ENCODE measurements around the gene ARHGAP31.
"Not testable (repeated sequence)": the region's sequence is repeated elsewhere in the genome, so short reads cannot be mapped to it uniquely, and the experiment has no call there.

Gene ARHGAP31

DNA sequence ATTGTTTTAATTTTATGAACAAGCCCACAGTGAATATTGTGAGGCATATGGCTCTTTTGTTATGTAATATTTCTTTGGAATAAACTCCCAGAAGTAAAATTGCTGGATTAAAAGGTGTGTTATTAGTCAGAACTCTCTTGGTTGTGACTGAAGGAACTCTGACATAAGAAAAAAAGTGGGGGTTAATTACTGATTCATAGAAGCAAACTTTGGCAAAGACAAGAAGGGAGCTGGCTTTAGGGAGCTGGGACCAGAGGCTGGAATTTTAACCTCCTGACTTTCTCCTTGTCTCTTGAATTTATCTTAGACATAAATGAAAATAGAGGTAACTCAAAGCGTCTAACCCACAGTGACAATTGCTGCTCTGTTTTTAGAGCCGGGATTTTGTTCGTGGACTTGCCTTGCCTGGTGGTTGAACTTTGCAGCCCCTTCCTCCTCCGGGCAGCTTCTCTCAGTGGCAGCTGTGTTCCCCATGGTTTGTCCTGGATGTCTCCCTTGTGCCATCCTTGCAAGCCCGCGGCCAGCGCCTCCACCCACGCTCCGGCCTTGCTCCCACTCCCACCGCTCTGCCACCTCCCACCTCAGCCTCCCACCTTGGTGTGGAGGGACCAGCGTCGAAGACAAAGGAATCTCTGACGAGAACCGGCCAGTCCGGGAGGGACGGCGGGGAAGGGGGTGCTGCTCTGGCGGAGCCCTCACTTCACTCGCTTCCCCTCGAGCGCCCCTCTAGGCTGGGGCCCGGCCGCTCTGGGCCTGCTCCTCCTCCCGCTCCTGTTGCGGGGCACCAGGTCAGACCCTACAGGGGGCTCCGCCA is 28.0 kb downstream of the ARHGAP31 start:
- DNase-seq (ENCODE audit: low spot score): no peak

DNA sequence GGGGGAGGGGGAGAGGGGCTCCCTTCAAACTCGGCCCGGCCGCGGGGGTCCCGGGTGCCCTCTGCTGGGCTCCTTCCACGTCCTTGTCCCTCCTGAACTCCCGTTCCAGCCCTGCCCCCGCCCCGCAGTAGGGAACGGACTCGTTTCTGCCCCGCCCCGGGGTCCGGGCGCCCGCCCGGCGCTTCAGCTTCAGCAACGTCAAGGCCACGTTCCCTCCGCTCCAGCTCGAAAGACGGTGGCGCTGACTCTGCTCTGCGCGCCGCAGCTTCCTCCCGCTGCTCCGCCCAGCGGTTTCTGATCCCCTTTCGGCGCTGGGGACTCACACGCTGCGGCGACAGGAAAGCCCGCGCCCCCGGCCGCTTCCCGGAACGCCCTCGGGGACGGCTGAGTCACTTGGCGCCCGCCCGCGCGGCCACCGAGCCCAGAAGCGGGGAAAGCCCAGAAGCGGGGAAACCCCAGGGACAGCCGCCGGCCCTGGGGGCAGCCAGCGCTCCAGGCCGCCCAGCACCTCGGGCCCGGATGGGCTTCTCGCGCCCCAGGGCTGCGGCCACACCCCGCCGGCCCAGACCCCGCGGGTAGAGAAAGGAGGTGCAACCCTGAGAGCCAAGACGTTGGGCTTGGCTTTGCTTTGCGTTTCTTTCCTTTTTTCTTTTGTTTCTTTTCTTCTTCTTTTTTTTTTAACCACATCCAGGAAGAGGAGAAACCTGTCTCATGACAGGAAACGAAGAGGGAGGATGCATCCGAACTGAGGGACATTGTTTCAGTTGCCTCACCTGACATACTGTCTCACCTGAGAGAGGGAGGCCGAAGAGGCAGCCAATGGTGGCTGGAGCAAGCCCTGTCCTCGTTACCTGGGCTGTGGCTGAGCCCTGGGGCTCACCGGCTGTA is 28.9 kb downstream of the ARHGAP31 start:
- DNase-seq (ENCODE audit: low spot score): peak; percentile 90

DNA sequence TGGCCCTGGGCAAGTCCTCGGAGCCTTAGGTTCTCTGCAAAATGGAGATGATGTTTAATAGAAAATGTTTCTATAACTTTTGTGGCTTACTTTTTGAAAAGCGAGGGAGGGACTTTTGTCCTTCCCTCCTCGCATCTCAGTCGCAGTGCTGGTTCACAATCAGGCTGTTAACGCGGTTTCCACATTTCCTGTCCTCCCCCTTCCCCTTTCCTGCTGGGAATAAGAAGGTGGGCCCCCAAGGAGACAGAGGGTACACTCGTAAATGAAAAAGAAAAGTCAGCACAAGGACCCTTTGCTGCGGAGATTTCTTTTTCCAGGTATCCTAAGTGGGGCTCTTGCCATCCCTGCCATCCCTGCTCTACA is 29.5 kb downstream of the ARHGAP31 start:
- no peak for DNase-seq (ENCODE audit: low spot score)

DNA sequence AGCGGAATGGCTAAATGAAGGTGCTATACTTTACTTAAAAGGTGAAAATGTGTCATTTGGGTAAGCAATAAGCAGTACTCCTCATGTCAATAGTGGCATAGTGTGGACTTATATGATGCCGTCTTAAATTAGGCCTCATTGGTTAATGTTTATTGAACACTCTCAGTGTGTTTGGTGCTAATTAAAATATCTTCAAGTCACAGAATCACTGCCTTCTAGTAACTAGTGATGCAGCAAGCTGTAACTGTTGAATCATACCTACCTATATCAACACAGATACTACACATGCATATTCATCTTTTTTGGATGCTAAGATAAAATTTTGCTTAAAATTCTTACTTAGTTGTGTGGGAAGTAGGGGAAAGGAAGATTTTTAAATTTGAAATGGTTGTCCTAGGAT is 30.7 kb downstream of the ARHGAP31 start:
- DNase-seq (ENCODE audit: low spot score): no peak

DNA sequence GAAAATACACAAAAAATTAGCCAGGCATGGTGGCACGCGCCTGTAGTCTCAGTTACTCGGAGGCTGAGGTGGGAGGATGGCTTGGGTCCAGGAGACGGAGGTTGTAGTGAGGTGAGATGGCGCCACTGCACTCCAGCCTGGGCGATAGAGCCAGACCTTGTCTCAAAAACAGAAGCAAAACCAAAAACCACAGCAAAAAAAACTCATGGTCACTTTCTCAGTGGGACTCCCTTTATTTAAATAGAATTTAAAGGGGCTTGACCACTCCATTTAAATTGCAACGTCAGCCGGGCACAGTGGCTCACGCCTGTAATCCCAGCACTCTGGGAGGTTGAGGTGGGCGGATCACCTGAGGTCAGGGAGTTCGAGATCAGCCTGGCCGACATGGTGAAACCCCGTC is 32.8 kb downstream of the ARHGAP31 start:
- DNase-seq (ENCODE audit: low spot score): no peak

DNA sequence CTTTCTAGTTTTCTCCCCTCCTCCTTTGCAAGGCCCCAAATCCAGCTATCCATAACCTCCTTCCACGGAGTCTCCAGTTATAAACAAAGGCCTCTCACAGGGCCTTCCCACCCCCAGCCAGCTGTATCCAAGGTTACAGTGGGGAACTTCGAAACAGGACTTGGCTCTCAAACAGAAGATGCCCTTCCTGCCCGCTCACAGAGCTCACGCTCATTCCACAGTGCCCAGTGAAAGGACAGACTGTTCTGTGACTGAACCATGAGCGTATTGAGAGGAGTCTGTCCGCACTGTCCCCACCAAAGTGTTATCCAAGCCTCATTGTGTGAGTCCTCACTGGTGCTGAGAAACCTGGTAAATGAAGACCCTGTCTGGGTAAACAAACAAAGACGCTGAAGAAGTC is 35.4 kb downstream of the ARHGAP31 start:
- DNase-seq (ENCODE audit: low spot score): no peak

DNA sequence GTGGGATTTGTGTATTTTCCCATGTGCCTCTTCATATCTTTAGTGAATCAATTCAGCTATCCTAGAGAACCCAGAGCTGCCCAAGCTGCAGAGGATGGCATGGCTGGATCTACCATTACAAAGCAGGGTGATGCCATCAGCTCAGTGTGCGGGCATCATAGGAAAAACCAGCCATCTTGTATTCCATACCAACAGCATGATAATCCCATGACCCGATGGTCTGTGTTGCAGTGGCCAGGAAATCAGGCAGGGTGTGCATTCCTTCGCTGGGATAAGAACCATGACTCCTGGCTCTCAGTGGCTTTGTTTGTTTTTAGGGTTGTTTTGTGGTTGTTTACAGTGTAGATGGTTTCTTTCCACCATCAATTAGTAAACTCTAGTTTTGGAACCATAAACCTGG is 36.0 kb downstream of the ARHGAP31 start:
- no peak for DNase-seq (ENCODE audit: low spot score)

DNA sequence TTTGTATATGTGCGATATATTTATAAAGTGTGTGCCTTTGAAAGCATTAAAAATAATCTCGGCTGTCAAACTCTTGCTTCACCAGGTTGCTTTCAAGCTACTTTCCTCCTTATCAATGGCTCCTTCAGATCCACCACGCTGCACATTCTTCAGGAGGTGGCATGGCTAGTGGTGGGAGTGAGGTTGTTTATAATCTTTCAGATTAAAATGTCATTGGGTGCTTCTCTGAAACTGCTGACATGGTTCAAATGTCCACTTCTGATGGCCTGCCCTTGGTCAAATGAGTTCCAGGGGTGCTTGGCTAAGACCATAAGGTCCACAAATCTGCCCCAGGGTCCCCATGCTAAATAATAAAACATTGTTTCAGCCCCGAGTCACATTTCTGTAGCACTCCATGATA is 36.7 kb downstream of the ARHGAP31 start:
- no peak for DNase-seq (ENCODE audit: low spot score)

DNA sequence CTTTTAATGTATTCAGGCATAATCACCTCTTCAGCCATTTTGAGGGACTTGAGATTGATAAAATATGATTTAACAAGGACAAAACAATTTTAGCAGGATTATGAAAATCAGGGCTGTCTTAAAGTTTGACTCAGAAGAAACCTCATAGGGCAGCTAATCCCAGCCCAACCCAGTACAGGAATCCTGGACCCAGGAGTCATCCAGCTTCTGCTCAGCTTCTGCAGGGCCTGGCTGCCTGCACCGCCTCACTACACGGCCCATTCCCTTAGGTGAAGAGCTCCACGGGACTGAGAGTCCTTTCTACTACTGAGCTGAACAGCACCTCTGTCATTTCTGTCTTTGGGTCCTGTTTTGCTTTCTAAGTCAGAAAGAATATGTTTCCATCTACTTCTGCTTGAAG is 37.5 kb downstream of the ARHGAP31 start:
- no peak for DNase-seq (ENCODE audit: low spot score)

DNA sequence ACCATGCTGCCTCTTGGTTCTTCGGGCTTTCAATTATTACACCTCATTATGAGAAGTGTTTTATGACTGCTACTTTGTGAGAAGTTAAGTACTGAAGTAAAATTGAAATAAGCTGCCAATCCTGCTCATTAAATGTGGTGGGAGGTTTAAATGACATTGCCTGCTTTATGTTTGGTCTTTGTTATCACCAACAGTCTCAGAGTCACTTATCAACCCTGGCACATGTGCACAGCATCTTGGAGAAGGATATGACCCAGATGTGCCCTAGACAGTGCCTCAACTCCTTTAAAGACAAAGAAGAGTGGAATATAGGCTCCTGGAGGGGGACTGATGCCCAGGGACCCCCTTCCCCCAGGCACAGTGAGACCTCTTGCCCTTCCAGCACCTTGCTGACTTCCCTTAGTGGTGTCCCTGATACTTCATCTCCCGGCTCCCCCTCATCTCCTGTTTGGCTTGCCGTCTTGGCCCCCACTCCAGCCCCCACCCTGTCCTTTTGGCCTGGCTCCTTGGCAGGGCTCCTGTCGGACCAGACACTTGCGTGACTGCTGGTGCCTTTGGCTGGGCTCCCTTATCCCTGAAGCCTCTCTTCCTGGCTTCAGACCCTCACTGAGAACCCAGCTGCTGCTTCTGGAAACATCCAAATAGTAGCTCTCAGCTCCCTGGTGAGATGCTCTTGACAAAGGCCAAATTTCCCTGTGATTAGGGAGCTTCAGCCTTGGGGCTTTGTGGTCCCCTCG is 39.8 kb downstream of the ARHGAP31 start:
- no peak for DNase-seq (ENCODE audit: low spot score)

DNA sequence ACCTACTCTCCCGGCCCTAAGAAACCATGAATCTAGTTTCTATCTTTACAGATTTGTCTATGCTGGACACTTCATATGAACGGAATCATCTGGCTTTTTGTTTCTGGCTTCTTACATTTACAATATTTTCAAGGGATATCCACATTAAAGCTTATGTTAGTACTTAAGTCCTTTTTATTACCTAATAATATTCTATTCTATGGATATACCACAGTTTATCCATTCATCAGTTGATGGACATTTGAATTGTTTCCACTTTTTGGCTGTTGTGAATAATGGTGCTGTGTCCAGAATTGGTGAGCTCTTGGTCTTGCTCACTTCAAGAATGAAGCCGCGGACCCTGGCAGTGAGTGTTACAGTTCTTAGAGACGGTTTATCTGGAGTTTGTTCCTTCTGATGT is 42.6 kb downstream of the ARHGAP31 start:
- DNase-seq (ENCODE audit: low spot score): no peak

DNA sequence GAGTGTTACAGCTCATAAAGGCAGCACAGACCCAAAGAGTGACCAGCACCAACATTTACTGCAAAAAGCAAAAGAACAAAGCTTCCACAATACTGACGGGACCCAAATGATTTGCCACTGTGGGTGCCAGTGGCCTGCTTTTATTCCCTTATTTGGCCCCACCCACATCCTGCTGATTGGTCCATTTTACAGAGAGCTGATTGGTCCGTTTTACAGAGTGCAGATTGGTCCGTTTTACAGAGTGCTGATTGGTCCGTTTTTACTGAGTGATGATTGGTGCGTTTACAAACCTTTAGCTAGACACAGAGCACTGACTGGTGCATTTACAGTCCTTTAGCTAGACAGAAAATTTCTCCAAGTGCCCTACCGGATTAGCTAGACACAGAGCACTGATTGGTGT is 43.2 kb downstream of the ARHGAP31 start:
- DNase-seq (ENCODE audit: low spot score): not testable (repeated sequence)

DNA sequence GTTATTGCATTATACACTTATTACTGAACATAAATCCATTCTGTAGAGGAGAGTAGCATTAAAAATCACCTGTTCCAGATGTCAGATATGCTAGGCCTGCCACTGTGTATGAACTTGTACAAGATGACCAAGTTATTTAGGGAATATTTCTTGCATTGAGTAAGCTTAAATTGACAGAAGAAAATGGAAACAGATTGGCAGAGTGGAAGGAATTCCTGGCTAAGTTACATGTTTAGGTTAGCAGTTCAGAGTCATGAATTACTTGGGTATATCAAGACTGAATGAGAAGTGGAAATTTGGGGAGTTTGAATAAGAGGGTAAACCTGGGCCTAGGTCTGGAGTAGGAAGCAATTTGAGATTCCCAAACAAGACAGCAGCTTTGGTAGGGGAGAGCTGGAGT is 44.6 kb downstream of the ARHGAP31 start:
- DNase-seq (ENCODE audit: low spot score): no peak

DNA sequence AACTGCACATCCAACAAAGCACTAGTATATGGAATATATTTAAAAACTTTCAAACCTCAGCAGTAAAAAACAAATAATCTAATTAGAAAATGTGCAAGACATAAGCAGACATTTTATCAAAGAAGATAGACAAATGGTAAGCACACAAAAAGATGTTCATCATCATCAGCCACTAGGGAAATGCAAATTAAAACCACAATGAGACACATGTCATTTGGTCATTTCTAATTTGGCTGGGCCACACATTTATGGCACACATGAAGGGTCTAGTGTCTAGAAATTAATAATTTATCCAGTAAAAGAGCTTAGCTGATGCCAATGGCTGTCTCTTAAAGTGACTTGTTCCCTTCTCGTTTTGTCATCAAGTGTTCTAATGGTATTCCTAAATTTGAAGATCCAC is 45.8 kb downstream of the ARHGAP31 start:
- DNase-seq (ENCODE audit: low spot score): no peak

DNA sequence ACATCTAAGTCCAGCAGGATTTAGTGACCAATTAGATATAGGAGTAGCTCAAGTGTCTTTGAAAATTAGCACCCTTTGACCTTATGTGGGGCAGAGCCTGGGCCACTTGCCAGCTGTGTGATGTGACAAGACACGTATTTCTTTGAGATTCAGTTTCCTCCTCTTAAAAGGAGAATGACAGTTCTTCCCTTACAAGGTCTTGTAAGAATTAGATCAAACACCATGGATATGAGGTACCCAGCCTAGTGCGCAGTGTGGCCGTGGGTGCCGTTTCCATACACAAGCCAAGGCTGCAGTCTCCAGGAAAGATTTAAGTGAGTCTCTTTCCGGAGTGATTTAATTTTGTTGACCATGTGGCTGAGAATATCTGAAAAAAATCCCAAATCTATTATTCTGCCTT is 46.3 kb downstream of the ARHGAP31 start:
- DNase-seq (ENCODE audit: low spot score): peak; percentile 83

DNA sequence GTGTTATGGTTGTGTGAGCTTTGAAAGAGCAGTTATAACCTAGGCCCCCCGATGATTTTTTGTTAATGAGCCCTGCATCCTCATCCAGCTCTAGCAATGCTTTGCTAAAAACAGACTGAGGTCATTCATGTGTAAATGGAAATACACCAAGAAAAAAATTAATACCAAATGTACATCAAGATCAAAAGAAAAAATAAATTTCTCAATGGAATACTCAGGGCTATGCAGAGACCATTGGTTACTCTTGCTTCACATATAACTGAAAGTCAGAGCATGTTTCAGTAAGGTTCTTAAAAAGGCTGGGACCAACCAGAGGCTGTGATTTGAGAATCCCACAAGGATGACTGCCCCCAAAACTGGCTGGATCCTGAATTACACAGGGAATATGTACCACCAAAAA is 48.0 kb downstream of the ARHGAP31 start:
- no peak for DNase-seq (ENCODE audit: low spot score)

DNA sequence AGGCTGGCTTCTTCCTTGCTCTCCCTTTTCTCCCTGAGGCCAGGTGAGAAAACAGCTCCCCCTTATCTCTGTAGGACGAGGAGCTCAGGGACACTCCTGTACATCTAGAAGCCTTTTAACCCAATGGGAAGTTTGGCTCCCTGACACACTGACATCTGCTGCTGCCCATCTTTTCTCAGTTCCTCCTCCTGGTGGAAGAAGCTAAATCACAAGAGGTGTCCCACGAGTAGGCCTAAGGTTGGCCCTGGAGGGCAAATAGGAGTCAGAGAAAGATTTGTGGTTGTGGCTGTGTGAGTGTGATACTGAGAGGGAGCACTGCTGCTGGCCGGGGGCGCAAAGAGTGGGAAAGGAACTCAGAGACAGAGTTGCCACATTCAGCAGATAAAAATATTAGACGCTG is 49.5 kb downstream of the ARHGAP31 start:
- no peak for DNase-seq (ENCODE audit: low spot score)

DNA sequence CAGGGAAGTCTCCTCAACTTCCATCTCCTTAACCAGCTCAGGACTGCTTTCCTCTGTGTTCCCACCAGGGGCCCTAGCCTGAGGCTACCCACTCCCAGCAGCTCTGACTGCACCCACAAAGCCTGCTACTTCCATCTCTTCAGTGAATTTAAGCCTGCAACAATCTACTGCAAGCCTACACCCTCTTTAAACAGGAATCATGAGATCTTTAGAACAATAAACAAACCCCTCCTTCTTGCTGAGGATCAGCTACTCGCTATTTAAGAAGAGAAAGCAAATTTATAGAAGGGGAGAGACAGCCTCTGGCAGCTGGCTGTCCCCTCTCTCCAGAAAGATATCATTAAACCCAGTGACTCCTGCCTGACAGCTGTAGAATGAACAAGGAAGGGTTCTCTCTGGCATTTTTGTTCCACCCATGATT is 51.9 kb downstream of the ARHGAP31 start:
- no peak for DNase-seq (ENCODE audit: low spot score)

DNA sequence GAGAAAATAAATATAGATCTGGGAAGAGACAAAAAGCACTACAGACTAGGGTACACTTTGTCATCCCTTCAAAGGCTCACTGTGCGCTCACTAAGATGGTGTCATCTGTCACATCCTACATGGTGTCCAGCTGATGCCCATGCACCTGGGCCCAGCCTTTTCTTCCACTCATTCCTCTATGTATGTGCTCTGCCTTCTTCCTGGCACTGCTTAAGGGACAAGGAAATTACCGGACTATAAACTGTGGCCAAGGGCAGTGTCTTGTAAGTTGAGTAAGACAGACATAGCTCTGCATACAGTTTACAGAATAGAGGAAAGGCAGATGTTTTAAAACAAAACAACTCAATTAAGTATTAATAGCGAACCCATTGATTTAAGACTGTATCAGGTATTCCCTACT is 52.9 kb downstream of the ARHGAP31 start:
- no peak for DNase-seq (ENCODE audit: low spot score)

DNA sequence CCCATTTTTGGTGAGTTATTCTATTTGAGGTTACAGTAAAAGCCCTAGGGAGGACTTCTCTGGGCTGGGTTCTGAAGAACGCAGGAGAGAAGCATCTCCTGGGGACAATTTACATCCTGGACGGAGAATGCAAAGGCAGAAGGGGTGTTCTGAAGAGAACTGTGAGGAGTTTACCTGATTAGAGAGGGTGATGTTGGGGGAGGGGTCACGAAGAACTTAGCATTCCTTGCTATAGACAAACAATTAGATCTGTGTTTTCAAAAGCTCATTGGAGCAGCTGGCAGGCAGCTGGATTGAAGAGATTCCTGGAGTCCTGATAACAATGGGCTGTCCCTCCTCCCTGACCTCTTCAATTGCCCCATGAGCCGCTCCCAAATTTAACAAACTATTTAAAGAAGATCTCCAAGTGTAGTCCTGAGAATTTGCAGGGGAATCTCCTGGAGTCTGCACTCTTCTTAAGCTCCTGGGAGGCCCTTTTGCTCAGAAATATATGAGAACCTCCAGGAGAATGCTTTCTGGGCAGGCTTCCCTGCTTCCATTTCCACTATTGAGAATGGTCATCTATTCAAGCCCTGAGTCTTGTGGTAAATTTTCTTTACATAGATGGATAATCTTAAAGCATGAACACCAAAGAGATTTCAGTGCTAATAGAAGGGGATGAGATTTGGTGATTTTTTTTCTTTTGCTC is 55.3 kb downstream of the ARHGAP31 start:
- no peak for DNase-seq (ENCODE audit: low spot score)

DNA sequence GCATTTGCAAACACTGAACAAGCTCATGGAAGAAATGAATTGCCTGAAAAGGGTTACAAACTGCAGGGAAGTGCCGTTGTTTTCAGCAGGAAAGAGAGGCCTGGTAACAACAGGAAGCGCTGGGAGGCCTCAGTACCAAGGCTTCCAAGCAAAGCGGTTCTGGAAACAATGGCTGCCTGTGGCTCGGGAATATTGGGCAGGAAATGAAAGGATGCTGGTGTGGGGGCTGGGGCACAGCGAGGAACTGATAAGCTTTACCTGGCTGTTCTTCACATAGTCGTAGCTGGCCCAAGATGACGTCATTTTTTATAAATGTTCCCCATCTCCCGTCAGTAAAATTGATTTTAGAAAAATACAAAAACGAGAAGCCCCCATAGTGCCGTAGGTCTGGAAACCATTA is 55.9 kb downstream of the ARHGAP31 start:
- DNase-seq (ENCODE audit: low spot score): peak; percentile 75

DNA sequence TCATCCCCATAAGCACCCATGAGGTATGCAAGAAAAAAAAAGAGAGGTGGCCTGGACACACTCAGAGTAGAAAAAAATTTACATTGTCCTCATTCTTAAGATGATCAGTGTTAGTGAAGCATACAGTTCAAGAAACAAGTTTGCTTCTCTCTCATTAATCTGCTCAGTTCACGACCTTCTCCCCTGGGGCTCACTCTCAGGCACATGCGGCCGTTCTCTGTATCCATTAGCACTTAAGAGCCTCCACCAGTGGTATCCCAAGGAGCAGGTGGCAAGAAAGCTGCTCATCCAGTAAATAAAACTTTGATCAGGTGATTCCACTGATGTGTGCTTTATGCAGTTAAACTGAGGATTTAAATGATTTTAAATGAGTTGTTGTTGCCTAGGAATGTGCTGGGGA is 57.4 kb downstream of the ARHGAP31 start:
- no peak for DNase-seq (ENCODE audit: low spot score)

Data from kidney capillary endothelial cell (primary cell).